Measurements from ENCODE around the gene USP13. TPM values are rescaled to one million over a fixed set of nuclear protein-coding genes. Genes with fewer than 3 reads are reported as not detected.

Gene USP13
- total and polyA plus RNA-seq, 2 donors (not counting 3 experiments of a cell fraction or from before 2014, with no cell fraction given), result 5.8 to 24.0 TPM

GRCh38 chr3:179715582-179715981 lies 62.7 kb downstream of the USP13 start:
- dilution Hi-C loops (cut with MboI; ENCODE audit: extremely low pct_ligation_motif_present, low sequenced_read_pairs) (no loop called here), intact Hi-C loops (cut with micrococcal nuclease) (no loop called here)
- Histone ChIP-seq H2AFZ (ENCODE audit: low read depth, low read length) (no peak overlapping the region), H3K4me1 (ENCODE audit: control insufficient read depth, extremely low read depth, insufficient read depth, low read length) (no peaks in the 10 kb centered on the region), H4K20me1 (replicated peaks; ENCODE audit: control insufficient read depth, extremely low read depth, insufficient read depth, low read length) (no peaks in the 10 kb centered on the region), H3K79me2 (ENCODE audit: control insufficient read depth, insufficient read depth, low read length) (no peaks in the 10 kb centered on the region), H3K9me3 (replicated peaks; ENCODE audit: control insufficient read depth, insufficient read depth, low read length) (no peaks in the 10 kb centered on the region), H3K36me3 (ENCODE audit: control insufficient read depth in 2 of 2, extremely low read depth in 1 of 2, insufficient read depth in 2 of 2, low read length in 2 of 2) (no peaks in the 10 kb centered on the region), H3K27me3 (ENCODE audit: control insufficient read depth in 2 of 2, insufficient read depth in 2 of 2, low read length in 2 of 2) (no peaks in the 10 kb centered on the region), H3K27ac (ENCODE audit: insufficient read depth, low read depth, low read length) (no peak overlapping the region), H3K9ac (replicated peaks; ENCODE audit: extremely low read depth, insufficient read depth, low read length) (no peak overlapping the region), H3K4me2 (ENCODE audit: insufficient read depth, low read length) (no peak overlapping the region), H3K4me3 (replicated peaks in 1 of 3; ENCODE audit: insufficient read depth in 1 of 3, low read depth in 1 of 3, low read length in 3 of 3) (no peak overlapping the region), H3K9me1 (replicated peaks; ENCODE audit: control insufficient read depth, extremely low read depth, insufficient read depth, low read length) (no peaks in the 10 kb centered on the region)
- no peak for FAIRE-seq
- POLR2A ChIA-PET, result no interaction called here
- BruUV-seq (replicated peaks), result no TSS peak
- TF ChIP-seq EZH2 (IDR thresholded peaks at IDR 0.05; ENCODE audit: borderline replicate concordance, low read depth, low read length, severe bottlenecking) (no peak), MAX (IDR thresholded peaks at IDR 0.05; ENCODE audit: insufficient read depth, insufficient read length) (no peak), FOS (IDR thresholded peaks at IDR 0.05; ENCODE audit: borderline replicate concordance, insufficient read depth, low read length) (no peak), CTCF (IDR thresholded peaks at IDR 0.05; ENCODE audit: extremely low read depth in 1 of 2, insufficient read depth in 1 of 2, low read depth in 1 of 2, low read length in 2 of 2) (no peak), MYC (IDR thresholded peaks at IDR 0.05; ENCODE audit: low read depth, low read length) (no peak), GATA2 (IDR thresholded peaks at IDR 0.05; ENCODE audit: insufficient read depth, insufficient read length, low read depth, low read length) (no peak), POLR2A (IDR thresholded peaks at IDR 0.05; ENCODE audit: low read depth, low read length) (no peak), JUN (IDR thresholded peaks at IDR 0.05; ENCODE audit: borderline replicate concordance, insufficient read depth, insufficient read length, low read depth) (no peak), POLR2AphosphoS5 (IDR thresholded peaks at IDR 0.05; ENCODE audit: insufficient read depth, low read depth, low read length) (no peak)
- DNase-seq (ENCODE audit: low read depth, low spot score), result no peak
- CTCF ChIA-PET, result interaction anchor here (0.7 to 1.1 kb wide), 2 partner anchors 9 to 37 kb away, joined by 3 read pairs; no protein-coding TSS in a partner anchor

Data from endothelial cell of umbilical vein (primary cell).